ENCODE results near the gene ANXA11. TPM values are rescaled to one million over a fixed set of nuclear protein-coding genes. Genes with fewer than 3 reads are reported as not detected.

ANXA11 gene
- total RNA-seq, 1 donor from 2014 or later = 42.7 TPM

DNA sequence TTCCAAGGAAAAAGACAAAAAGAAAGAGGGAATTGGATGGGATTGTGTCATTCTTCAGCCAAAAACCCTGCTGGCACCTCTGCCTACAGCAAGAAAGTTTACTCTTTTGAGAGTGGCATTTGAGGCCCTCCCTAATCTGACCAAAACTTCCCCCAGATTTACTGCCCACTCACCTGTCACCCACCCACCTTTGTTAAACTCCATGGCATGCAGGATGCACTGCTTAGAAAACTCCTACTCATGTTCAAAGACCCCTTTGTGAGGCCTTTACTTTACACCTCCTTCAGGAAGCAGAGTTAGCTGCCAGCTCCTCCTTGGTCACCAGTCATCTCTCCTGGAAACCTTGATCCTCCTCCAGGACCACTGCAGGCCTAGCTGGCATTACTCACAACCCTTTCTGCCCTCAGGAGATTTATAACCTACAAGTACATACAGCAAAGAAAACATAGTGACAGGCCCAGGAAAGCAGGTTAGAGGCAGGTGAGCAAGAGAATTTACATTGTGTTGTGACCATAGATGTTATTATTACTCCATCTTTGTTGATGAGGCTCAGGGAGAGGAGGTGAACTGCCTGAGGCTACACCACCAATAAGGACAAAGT, 83.1 kb downstream of the ANXA11 start:
- ATAC-seq (no peak), DNase-seq (ENCODE audit: low spot score) (no peak)

DNA sequence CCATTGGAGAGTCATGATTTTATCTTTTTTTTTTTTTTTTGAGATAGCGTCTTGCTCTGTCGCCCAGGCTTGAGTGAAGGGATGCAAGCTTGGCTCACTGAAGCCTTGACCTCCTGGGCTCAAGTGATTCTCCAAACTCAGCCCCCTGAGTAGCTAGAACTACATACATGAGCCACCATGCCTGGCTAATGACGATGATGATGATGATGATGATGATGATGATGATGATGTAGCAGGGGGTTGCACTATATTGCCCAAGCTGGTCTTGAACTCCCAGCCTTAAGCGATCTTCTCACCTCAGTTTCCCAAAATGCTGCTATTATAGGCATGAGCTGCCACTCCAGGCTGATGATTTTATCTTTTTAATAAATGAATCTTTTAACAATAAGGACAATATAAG, 86.7 kb downstream of the ANXA11 start:
- ATAC-seq = no peak
- DNase-seq (ENCODE audit: low spot score) = no peak

DNA sequence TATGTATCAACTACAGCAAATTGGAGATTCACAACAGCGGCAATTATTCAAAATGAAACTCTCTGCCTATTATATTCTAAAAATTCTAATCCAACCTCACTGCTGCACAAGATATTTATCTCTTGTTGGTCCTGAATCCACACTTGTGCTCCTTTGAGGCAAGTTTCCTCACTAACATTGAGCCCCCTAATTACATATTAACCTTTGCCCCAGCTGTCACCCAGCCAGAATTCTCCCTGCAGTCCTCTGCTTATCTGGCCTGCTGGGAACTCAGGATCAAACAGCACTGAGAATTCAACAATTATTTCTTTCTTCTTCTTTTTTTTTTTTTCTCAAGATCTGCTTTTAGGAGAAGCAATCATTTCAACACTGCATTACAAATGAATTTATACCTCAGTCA, 94.4 kb downstream of the ANXA11 start:
- ATAC-seq (no peak), DNase-seq (ENCODE audit: low spot score) (no peak)

DNA sequence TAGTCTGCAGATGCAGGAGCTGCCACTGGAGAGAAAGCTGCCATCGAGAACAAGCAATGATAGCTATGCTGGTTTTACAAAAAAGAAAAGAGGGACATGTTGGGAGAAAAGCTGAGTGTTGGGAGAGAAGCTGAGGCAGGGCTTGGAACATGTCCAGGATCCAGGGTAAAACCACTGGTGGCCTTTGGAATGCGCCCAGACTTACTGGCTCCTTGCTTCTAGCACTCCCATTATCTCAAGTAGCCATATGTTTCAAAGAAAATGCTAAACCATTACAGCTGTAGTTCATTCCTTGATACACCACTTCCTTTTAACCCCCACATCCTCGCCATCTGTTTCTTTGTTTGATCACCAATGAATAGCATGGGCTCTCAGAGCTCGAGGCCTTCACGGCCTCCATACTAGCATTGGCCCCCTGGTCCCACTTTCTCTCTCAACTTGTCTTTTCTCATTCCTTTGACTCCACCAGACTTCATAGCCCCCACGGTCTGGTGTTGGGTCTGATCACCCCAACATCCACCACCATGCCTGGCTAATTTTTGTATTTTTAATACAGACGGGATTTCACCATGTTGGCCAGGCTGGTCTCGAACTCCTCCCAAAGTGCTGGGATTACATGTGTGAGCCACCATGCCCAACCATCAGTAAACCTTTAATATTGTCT, 96.6 kb downstream of the ANXA11 start:
- ATAC-seq (no peak), DNase-seq (ENCODE audit: low spot score) (no peak)

DNA sequence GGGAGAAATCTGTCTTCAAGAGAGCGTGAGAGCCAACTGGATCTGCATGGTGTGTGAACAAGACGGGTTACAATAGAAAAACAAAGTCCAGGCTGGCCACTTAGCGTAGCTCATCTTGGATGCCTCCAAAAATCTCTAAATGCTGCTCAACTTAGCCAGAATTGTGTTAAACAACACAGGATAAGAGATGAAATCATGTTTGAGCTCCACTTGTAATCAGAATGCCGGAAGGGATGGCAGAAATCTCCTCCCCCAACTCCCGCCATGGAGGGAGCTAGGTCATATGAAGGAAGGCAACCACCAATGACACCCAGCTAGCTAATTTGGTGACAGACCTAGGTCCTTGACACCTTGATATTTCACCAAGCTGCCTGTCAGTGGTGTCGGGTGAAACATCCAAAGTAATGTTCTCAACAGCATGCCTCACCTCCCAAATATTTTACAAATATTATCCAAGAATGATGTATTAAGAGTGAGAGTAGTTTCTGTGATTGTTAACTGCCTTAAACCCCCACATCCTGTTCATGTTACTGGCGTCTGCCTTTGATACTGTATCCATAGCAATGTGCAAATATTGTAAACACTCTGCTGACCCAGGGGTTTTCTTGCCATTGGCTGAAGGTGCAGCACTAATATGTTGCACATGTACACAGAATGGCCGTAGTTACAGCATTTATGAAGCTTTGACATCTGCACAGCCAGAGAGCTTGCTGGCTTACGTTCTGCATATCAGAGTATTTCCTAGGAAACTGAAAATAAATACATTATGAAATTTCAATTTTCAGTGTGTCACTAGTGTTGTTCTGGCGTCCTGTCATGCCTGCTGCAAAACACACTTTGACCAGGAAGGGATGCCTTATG, 101.0 kb downstream of the ANXA11 start:
- DNase-seq (ENCODE audit: low spot score) = no peak

More for the DNA sequence above, 101.0 kb downstream of the ANXA11 start:
- ATAC-seq = no peak

Other genes with a start within 250 kb of the ANXA11 start
- gene TMEM254, start 126.9 kb downstream of the ANXA11 start, total RNA-seq = 24.8 TPM
- 2.2 TPM for gene PLAC9, start 72.8 kb downstream of the ANXA11 start, total RNA-seq
- gene MAT1A, start 84.1 kb upstream of the ANXA11 start, total RNA-seq = 928 TPM
- not detected for gene DYDC1, start 151.2 kb upstream of the ANXA11 start, total RNA-seq
- 0.48 TPM for gene DYDC2, start 151.2 kb upstream of the ANXA11 start, total RNA-seq
- 82.1 TPM for gene PRXL2A, start 203.0 kb upstream of the ANXA11 start, total RNA-seq
- gene TSPAN14, start 248.8 kb upstream of the ANXA11 start, total RNA-seq = 31.3 TPM